GM23338 (cell line): Measurements from ENCODE around the gene FAM13A.

Experiments used
- CREB1 ChIP-seq: fragments of 250-450 bp; sonication (Bioruptor Pico); IDR thresholded peaks from 2 replicates; pipeline ENCODE4 v1.5.0; 2020; ENCODE audit warnings: low read depth, mild to moderate bottlenecking, moderate library complexity
- CTCF ChIP-seq, 2 experiments: fragments of 200-600 bp in 1 of 2; sonication (generic) in 1 of 2; conservative IDR thresholded peaks; 2 replicates each; pipeline versions ENCODE4 v1.5.1 to v1.6.1; 2016 to 2017; ENCODE audit warnings: antibody characterized with exemption in 2 of 2, low read depth in 2 of 2, mild to moderate bottlenecking in 2 of 2, moderate library complexity in 1 of 2
- ETS1 ChIP-seq: IDR thresholded peaks from 2 replicates; pipeline ENCODE4 v1.6.1; 2016; ENCODE audit warnings: antibody characterized with exemption
- EZH2 ChIP-seq: fragments of 200-600 bp; sonication (generic); IDR thresholded peaks from one replicate; pipeline ENCODE4 v1.8.0; 2017; ENCODE audit warnings: antibody characterized with exemption, mild to moderate bottlenecking, low read depth; ENCODE audit not compliant: unreplicated experiment
- EZH2phosphoT487 ChIP-seq: fragments of 200-600 bp; sonication (generic); IDR thresholded peaks from one replicate; pipeline ENCODE4 v1.8.1; 2018; ENCODE audit warnings: antibody characterized with exemption; ENCODE audit not compliant: unreplicated experiment
- JUNB ChIP-seq: IDR thresholded peaks from one replicate; pipeline ENCODE4 v1.6.1; 2016; ENCODE audit warnings: antibody characterized with exemption; ENCODE audit not compliant: unreplicated experiment
- NANOG ChIP-seq: IDR thresholded peaks from 2 replicates; pipeline ENCODE4 v1.6.1; 2016; ENCODE audit warnings: antibody characterized with exemption, borderline replicate concordance
- POLR2AphosphoS5 ChIP-seq: IDR thresholded peaks from 2 replicates; pipeline ENCODE4 v1.6.1; 2016; ENCODE audit warnings: antibody characterized with exemption, low read depth
- REST ChIP-seq: IDR thresholded peaks from one replicate; pipeline ENCODE4 v1.6.1; 2018; ENCODE audit warnings: antibody characterized with exemption; ENCODE audit not compliant: unreplicated experiment
- STAT1 ChIP-seq: IDR thresholded peaks from one replicate; pipeline ENCODE4 v1.6.1; 2016; ENCODE audit warnings: antibody characterized with exemption; ENCODE audit not compliant: unreplicated experiment
- ZNF114 ChIP-seq: fragments of 250-450 bp; sonication (Bioruptor Pico); IDR thresholded peaks from 2 replicates; pipeline ENCODE4 v1.5.0; 2020; ENCODE audit warnings: mild to moderate bottlenecking, moderate library complexity
- ZNF331 ChIP-seq: fragments of 250-450 bp; sonication (Bioruptor Pico); IDR thresholded peaks from 2 replicates; pipeline ENCODE4 v1.5.0; 2020; ENCODE audit warnings: low read depth, mild to moderate bottlenecking, moderate library complexity

- TF ChIP-seq CTCF (conservative IDR thresholded peaks at IDR 0.05; ENCODE audit: low read depth in 2 of 2) (no peak), ETS1 (no peak), POLR2AphosphoS5 (no peak), EZH2 (no peak), REST (no peak), CREB1 (CRISPR knock-in tag) (no peak), EZH2phosphoT487 (no peak), NANOG (no peak), STAT1 (no peak), ZNF114 (CRISPR knock-in tag) (no peak), JUNB (no peak), ZNF331 (CRISPR knock-in tag) (no peak)
Observed at GRCh38 chr4:88719381-88719780, 337.6 kb downstream of the FAM13A start.
